DOHH2 (cell line): Measurements from ENCODE around the gene VPREB1.
"Not testable (repeated sequence)": the region's sequence is repeated elsewhere in the genome, so short reads cannot be mapped to it uniquely, and the experiment has no call there.

Source experiments
- CTCF ChIP-seq: fragments of 200-600 bp; sonication (generic); IDR thresholded peaks from one replicate; pipeline ENCODE4 v1.5.1; 2014; ENCODE audit warnings: antibody characterized with exemption, mild to moderate bottlenecking, low read depth, low read length; ENCODE audit not compliant: poor library complexity, severe bottlenecking
- EZH2phosphoT487 ChIP-seq: fragments of 200-600 bp; sonication (generic); IDR thresholded peaks from 2 replicates; pipeline ENCODE4 v1.6.1; 2017; ENCODE audit warnings: borderline replicate concordance, mild to moderate bottlenecking, antibody characterized with exemption, low read length, moderate library complexity, mixed read lengths

GRCh38 chr22:22293436-22293835 lies 48.9 kb downstream of the VPREB1 start:
- not testable (repeated sequence) for TF ChIP-seq CTCF, EZH2phosphoT487
